Common myeloid progenitor, CD34-positive (primary cell): Measurements from ENCODE around the gene TP53.

ENCODE experiments used
- CTCF ChIA-PET: fragments of 350-600 bp; sonication (Branson Sonifier 250); formaldehyde crosslinking; loops from one replicate; lab custom pipeline; 2021; ENCODE audit warnings: antibody characterized with exemption; lab: Charles Lee
- POLR2A ChIA-PET: fragments of 350-600 bp; sonication (Branson Sonifier 250); formaldehyde crosslinking; loops from one replicate; lab custom pipeline; 2021; ENCODE audit warnings: antibody characterized with exemption; lab: Charles Lee
- DNase-seq, 3 donors: peaks; one replicate each; pipeline versions ENCODE4 v3.0.0 to v3.0.0-alpha.2; 2013
- H3K27ac ChIP-seq, 2 experiments: 1 replicate in 1 of 2; 2 replicates in 1 of 2; pipeline ENCODE4 v1.7.0; 2013; ENCODE audit warnings: inconsistent platforms in 2 of 2, low read length in 2 of 2, mild to moderate bottlenecking in 2 of 2, low read depth in 1 of 2, moderate library complexity in 1 of 2; ENCODE audit not compliant: severe bottlenecking in 2 of 2, insufficient read depth in 1 of 2, poor library complexity in 1 of 2
- H3K27me3 ChIP-seq, 5 experiments: replicated peaks in 2 of 5; 1 replicate in 3 of 5; 2 replicates in 2 of 5; pipeline versions ENCODE4 v1.6.1 to v1.7.0; 2013; ENCODE audit warnings: low read length in 4 of 5, mild to moderate bottlenecking in 2 of 5, moderate library complexity in 2 of 5, inconsistent platforms in 1 of 5; ENCODE audit not compliant: insufficient read depth in 5 of 5, control insufficient read depth in 4 of 5
- H3K36me3 ChIP-seq, 4 experiments: 1 replicate in 2 of 4; 2 replicates in 2 of 4; pipeline versions ENCODE4 v1.6.1 to v1.7.0; 2013; ENCODE audit warnings: low read length in 3 of 4, control low read depth in 1 of 4, mild to moderate bottlenecking in 1 of 4; ENCODE audit not compliant: control insufficient read depth in 4 of 4, insufficient read depth in 4 of 4
- H3K4me1 ChIP-seq, 4 experiments: 1 replicate in 3 of 4; 2 replicates in 1 of 4; pipeline versions ENCODE4 v1.6.1 to v1.7.1; 2013; ENCODE audit warnings: low read length in 3 of 4, mild to moderate bottlenecking in 3 of 4, control low read depth in 1 of 4, inconsistent platforms in 1 of 4, moderate library complexity in 1 of 4; ENCODE audit not compliant: control insufficient read depth in 4 of 4, insufficient read depth in 4 of 4; ENCODE audit errors: control extremely low read depth in 1 of 4
- H3K4me3 ChIP-seq, 7 experiments: 1 replicate in 4 of 7; 2 replicates in 3 of 7; pipeline versions ENCODE4 v1.5.1 to v1.7.0; 2013; ENCODE audit warnings: mild to moderate bottlenecking in 7 of 7, low read length in 6 of 7, moderate library complexity in 6 of 7, inconsistent platforms in 2 of 7, low read depth in 2 of 7, control low read depth in 1 of 7; ENCODE audit not compliant: insufficient read depth in 4 of 7, control insufficient read depth in 1 of 7; ENCODE audit errors: extremely low read depth in 1 of 7
- H3K9me3 ChIP-seq, 5 experiments: 1 replicate in 4 of 5; 2 replicates in 1 of 5; pipeline versions ENCODE4 v1.6.1 to v1.7.1; 2013; ENCODE audit warnings: low read length in 4 of 5, mild to moderate bottlenecking in 2 of 5, inconsistent platforms in 1 of 5, low read depth in 1 of 5, moderate library complexity in 1 of 5; ENCODE audit not compliant: control insufficient read depth in 4 of 5, insufficient read depth in 2 of 5; ENCODE audit errors: control extremely low read depth in 1 of 5
- WGBS: methylation state at CpG from one replicate; pipeline ENCODE4 v1.1.5; 2013; ENCODE audit not compliant: insufficient coverage; 5-methylcytosine and 5-hydroxymethylcytosine counted together

TP53 gene

GRCh38 chr17:7676533-7676932 lies 10.8 kb downstream of the TP53 start:
- CTCF ChIA-PET, result interaction anchor here (1.1 to 3.4 kb wide), 3 partner anchors 11 to 45 kb away, joined by 3 to 11 read pairs (median 3); partner anchors contain the start of gene TP53
- POLR2A ChIA-PET, result no interaction called here
- H3K27ac ChIP-seq, result no peak overlapping the region
- peaks cover 0 to 11% (median 10%) of the 10 kb centered on the region in 5 experiments for H3K9me3 ChIP-seq
- H3K27me3 ChIP-seq, result no peaks in the 10 kb centered on the region
- 90% methylated on average over 2 of the region's 5 CpGs for WGBS
- no peak overlapping the region for H3K4me3 ChIP-seq
- H3K36me3 ChIP-seq, result peaks cover 13 to 46% (median 42%) of the 10 kb centered on the region in 4 experiments
- no peaks in the 10 kb centered on the region for H3K4me1 ChIP-seq
- DNase-seq, result no peak

- H3K4me1 ChIP-seq, result no peaks in the 10 kb centered on the region
- WGBS, result 97% methylated on average over 11 of the region's 14 CpGs
- no peak for DNase-seq
- no peak overlapping the region for H3K27ac ChIP-seq
- peaks cover 13 to 55% (median 50%) of the 10 kb centered on the region in 4 experiments for H3K36me3 ChIP-seq
- H3K27me3 ChIP-seq, result no peaks in the 10 kb centered on the region
- peaks cover 0 to 11% (median 10%) of the 10 kb centered on the region in 5 experiments for H3K9me3 ChIP-seq
- ChIA-PET CTCF (interaction anchor here (1.0 to 3.4 kb wide), 4 partner anchors 10 to 43 kb away, joined by 3 to 13 read pairs (median 7); partner anchors contain the start of gene WRAP53), POLR2A (interaction anchor here (0.7 kb wide), 1 partner anchor 8 kb away, joined by 4 read pairs; no protein-coding TSS in a partner anchor)
- H3K4me3 ChIP-seq, result no peak overlapping the region
These were observed 12.4 kb downstream of the TP53 start for GRCh38 chr17:7674934-7675333.

DNA sequence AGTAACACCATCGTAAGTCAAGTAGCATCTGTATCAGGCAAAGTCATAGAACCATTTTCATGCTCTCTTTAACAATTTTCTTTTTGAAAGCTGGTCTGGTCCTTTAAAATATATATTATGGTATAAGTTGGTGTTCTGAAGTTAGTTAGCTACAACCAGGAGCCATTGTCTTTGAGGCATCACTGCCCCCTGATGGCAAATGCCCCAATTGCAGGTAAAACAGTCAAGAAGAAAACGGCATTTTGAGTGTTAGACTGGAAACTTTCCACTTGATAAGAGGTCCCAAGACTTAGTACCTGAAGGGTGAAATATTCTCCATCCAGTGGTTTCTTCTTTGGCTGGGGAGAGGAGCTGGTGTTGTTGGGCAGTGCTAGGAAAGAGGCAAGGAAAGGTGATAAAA lies 14.1 kb downstream of the TP53 start:
- Histone ChIP-seq H3K4me3 (no peak overlapping the region), H3K27me3 (no peaks in the 10 kb centered on the region), H3K27ac (no peak overlapping the region), H3K4me1 (no peaks in the 10 kb centered on the region), H3K9me3 (peaks cover 0 to 11% (median 10%) of the 10 kb centered on the region in 5 experiments), H3K36me3 (peaks cover 18 to 67% (median 62%) of the 10 kb centered on the region in 4 experiments)
- WGBS, result 100% methylated on average over 1 of the region's 2 CpGs
- CTCF ChIA-PET, result interaction anchor here (0.9 to 3.3 kb wide), 5 partner anchors 9 to 41 kb away, joined by 3 to 13 read pairs (median 5); partner anchors contain the start of genes TP53 and WRAP53
- peak; percentile 16 to 65 (median 40) for DNase-seq
- POLR2A ChIA-PET, result no interaction called here

DNA sequence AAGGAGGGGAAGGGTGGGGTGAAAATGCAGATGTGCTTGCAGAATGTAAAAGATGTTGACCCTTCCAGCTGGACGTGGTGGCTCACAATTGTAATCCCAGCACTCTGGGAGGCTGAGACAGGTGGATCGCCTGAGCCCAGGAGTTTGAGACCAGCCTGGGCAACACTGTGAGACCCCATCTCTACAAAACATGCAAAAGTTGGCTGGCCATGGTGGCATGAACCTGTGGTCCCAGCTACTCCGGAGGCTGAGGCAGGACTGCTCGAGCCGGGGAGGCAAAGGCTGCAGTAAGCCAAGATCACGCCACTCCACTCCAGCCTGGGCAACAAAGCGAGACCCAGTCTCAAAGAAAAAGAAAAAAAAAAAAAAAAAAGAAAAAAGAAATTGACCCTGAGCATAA lies 18.8 kb downstream of the TP53 start:
- ChIA-PET CTCF (interaction anchor here (0.7 to 2.1 kb wide), 3 partner anchors 10 to 70 kb away, joined by 3 to 8 read pairs (median 3); partner anchors contain the start of gene ATP1B2), POLR2A (no interaction called here)
- no peak overlapping the region for H3K4me3 ChIP-seq
- peaks cover 16 to 60% (median 48%) of the 10 kb centered on the region in 4 experiments for H3K36me3 ChIP-seq
- H3K27ac ChIP-seq, result no peak overlapping the region
- no peaks in the 10 kb centered on the region for H3K27me3 ChIP-seq
- H3K4me1 ChIP-seq, result no peaks in the 10 kb centered on the region
- WGBS, result 97% methylated on average over 6 of the region's 7 CpGs
- DNase-seq, result no peak
- H3K9me3 ChIP-seq, result peaks cover 0 to 3% (median 3%) of the 10 kb centered on the region in 5 experiments

DNA sequence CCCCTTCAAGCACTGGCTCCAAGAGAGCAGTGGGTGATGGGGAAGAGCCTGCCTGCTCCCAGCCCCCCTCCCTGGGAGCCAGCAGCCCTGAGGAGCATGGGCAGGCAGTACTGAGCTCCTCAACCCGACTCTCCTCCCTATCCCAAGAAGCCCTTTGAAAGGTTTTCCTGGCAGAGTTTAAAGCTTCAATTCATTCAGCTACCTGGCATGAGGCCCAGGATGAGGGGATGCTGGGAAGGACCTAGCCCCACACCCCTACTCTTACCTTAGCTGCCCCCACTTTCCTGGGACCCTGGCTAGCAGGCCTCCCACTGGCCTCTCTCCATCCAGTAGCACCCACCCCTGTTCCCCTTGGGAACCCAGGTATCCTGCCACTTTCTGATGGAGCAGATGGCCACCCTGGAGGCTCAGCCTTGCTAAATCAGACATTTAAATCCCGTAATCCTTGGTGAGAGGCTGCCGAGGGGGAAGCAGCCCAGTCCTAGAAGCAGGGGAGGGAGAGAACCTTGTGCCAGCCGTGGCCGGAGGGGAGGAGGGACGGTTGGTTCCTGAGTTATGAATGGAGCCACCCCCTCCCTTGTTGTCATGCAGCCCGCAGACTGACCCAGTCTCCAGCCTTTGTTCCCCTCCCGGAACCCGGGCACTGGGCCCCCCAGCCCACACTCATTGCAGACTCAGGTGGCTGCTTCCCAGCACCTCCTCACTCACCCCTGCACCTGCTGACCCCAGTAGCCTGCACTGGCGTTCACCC lies 19.5 kb downstream of the TP53 start:
- Histone ChIP-seq H3K9me3 (no peaks in the 10 kb centered on the region), H3K36me3 (peaks cover 11 to 55% (median 42%) of the 10 kb centered on the region in 4 experiments), H3K27me3 (no peaks in the 10 kb centered on the region), H3K27ac (no peak overlapping the region), H3K4me1 (no peaks in the 10 kb centered on the region), H3K4me3 (no peak overlapping the region)
- ChIA-PET POLR2A (interaction anchor here (0.5 to 0.8 kb wide), 2 partner anchors 56 to 313 kb away, joined by 3 read pairs; no protein-coding TSS in a partner anchor), CTCF (interaction anchor here (0.7 to 2.1 kb wide), 6 partner anchors 9 to 69 kb away, joined by 3 to 8 read pairs (median 3); no protein-coding TSS in a partner anchor)
- 97% methylated on average over 5 of the region's 10 CpGs for WGBS
- no peak for DNase-seq

DNA sequence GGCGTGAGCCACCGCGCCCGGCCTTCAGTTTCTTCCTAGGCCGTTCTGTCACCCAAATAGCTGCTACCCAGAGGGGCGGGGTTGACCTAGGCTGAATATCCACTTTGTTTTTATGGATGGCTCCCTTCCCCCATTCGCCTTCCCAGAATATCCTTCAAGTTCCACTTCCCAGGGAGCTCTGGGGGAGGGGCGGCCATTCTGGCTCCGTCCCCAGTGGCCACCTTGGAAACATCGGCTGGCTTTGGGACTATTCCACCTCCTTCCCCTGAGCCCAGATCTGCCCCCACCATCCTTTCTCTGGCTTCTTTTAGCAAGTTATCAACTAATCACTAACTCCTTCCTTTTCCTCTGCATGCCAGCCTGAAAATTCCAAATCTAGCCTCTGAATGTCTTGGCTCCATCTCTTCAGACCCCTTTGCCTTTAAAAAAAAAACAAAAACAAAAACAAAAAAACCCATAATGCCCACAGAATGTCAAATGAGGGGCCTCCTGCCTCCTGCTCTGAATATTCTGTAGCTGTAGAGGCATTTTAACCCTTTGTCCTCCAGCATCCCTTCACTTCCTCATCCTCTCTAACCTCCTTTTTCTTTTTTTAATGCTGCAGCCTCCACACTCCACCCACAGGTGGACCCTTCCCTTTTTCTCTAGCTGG lies 30.2 kb downstream of the TP53 start:
- WGBS, result 92% methylated on average over 8 of the region's 10 CpGs
- Histone ChIP-seq H3K4me1 (no peaks in the 10 kb centered on the region), H3K27ac (no peak overlapping the region), H3K9me3 (no peaks in the 10 kb centered on the region), H3K27me3 (peaks cover 0 to 25% (median 18%) of the 10 kb centered on the region in 5 experiments), H3K36me3 (no peaks in the 10 kb centered on the region), H3K4me3 (no peak overlapping the region)
- peak in 2 of 3 donors; percentile 48 to 60 for DNase-seq
- CTCF ChIA-PET, result interaction anchor here (1.1 to 2.2 kb wide), 3 partner anchors 16 to 30 kb away, joined by 3 to 7 read pairs (median 4); partner anchors contain the start of gene TP53
- POLR2A ChIA-PET, result interaction anchor here (1.0 kb wide), 1 partner anchor 9 kb away, joined by 4 read pairs; no protein-coding TSS in a partner anchor
